ENCODE measurements around the gene KRR1. TPM values are rescaled to one million over a fixed set of nuclear protein-coding genes. Genes with fewer than 3 reads are reported as not detected.

The KRR1 gene
- 57.7 to 109 TPM (median 67.1 TPM) in 5 replicates for total RNA-seq (2022; extraction: Qiagen RNA extraction; ENCODE audit: low read depth)

DNA sequence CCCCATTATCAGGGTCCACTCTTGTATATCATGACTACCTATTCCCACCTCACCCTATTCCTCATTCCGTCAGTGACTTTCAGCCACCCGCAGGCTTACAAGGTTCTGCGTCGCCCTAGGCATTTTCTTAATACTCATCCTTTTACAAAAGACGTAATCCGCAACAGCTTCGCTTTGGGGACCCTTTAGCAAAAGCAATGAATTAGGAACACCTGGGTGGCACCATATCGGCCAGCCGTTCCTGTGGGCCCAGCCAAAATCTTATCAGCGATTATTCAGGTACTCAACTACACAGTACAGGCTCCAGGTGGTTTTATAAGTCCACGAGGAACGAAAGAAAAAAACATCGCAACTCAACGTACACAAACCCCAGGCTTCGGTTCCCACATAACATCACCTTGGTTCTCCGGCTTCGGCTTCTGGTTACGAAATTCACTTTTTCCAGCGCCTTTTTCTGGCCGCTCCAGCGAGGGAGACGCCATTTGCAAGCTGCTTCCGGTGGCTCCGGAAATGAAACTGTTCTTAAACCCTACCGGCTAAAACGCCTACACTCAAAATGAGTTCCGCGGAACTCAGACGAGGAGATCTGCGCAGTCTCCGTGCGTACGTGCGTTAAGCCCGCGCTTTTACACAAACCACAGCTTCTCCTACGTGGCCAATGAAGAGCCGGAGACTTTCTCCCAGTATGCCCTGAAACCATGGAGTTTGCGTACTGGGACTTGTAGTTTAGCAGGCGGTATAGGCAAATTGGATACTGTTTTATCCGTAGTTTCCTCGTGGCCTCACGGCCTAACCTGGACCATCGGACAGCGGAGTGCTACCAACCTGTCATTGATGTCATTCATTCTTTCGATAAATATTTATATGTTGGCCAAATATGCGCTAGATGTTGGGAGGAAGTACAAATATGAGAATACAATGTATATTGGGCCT, at the start of gene KRR1:
Gene KRR1, minus strand, starts transcription at position 494 of the 933 bp plus-strand sequence. Its CDS starts 12 bp downstream, at position 482.

DNA sequence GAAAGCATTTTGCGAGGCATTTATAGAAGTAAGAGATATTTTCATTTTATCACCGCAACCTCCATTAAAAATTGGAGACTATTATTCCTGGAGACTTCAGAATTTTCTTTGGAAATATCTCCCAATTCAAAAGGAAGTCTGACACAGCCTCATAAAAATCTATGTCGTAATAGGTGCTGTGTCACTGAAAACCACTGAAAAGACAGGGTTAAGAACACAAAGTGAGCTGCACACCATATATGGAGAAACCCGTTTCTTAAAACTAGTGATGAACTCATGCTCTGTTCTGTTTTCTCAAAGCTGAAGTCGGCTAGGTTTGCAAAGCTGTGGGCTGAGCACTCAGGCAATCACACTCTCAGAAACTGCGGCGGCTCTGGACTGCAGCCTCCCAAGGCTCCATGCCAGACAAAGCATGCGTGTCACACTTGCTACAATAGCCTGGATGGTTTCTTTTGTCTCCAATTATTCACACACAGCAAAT, 30.9 kb downstream of the KRR1 start, which contains the start of gene GLIPR1:
Gene GLIPR1, plus strand, starts transcription at position 287 of the 481 bp plus-strand sequence. Its CDS starts 126 bp downstream, at position 413.

Other genes starting within 250 kb of the KRR1 start
- 1.3 to 1.9 TPM (median 1.7 TPM) in 5 replicates for gene CAPS2, start 181.3 kb downstream of the KRR1 start, total RNA-seq (2022; extraction: Qiagen RNA extraction; ENCODE audit: low read depth)
- not detected in 5 replicates for gene GLIPR1L1, start 176.9 kb downstream of the KRR1 start, total RNA-seq (2022; extraction: Qiagen RNA extraction; ENCODE audit: low read depth)
- gene GLIPR1L2, start 120.5 kb downstream of the KRR1 start, total RNA-seq (2022; extraction: Qiagen RNA extraction; ENCODE audit: low read depth): 0.12 to 0.19 TPM (median 0.13 TPM) in 4 of 5 replicates, not detected in the other
- gene GLIPR1, start 30.9 kb downstream of the KRR1 start, total RNA-seq (2022; extraction: Qiagen RNA extraction; ENCODE audit: low read depth): 23.2 to 33.8 TPM (median 30.2 TPM) in 5 replicates